Measurements from ENCODE around the gene INMT.

DNA sequence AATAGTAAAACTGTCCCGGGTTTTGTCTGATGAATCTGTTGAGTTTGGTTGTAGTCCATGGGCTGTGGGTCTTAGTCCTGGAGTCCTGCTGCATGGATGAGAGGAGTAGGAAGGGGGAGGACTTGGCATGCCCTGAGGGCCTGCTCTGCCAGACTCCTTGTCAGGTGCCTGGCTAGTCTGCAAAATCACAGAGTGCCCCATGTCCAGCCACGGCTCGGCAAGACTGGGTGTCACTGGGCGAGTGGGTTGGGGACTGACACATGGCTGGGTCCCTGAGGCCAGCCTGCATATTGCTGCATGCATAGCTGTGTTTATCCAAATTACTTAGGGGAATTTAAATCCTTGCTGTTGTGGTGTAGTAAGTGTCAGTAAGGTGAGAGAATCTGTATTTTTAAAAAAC lies 29.0 kb downstream of the INMT start:
- TF ChIP-seq, protein P1, sequence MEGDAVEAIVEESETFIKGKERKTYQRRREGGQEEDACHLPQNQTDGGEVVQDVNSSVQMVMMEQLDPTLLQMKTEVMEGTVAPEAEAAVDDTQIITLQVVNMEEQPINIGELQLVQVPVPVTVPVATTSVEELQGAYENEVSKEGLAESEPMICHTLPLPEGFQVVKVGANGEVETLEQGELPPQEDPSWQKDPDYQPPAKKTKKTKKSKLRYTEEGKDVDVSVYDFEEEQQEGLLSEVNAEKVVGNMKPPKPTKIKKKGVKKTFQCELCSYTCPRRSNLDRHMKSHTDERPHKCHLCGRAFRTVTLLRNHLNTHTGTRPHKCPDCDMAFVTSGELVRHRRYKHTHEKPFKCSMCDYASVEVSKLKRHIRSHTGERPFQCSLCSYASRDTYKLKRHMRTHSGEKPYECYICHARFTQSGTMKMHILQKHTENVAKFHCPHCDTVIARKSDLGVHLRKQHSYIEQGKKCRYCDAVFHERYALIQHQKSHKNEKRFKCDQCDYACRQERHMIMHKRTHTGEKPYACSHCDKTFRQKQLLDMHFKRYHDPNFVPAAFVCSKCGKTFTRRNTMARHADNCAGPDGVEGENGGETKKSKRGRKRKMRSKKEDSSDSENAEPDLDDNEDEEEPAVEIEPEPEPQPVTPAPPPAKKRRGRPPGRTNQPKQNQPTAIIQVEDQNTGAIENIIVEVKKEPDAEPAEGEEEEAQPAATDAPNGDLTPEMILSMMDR (conservative IDR thresholded peaks at IDR 0.05; ENCODE audit: low read length), result no peak
- TF ChIP-seq EZH2phosphoT487 (IDR thresholded peaks at IDR 0.05; ENCODE audit: borderline replicate concordance, low read depth, low read length), result no peak
